ENCODE measurements around the gene WNT3A.

Gene WNT3A

GRCh38 chr1:228009828-228010775 is 3.3 kb downstream of the WNT3A start:
- no peak overlapping the region for H3K4me3 ChIP-seq (ENCODE audit: low read length, poor library complexity, severe bottlenecking)
- H4K20me1 ChIP-seq (ENCODE audit: insufficient read depth, low read length, poor library complexity, severe bottlenecking) = no peaks in the 10 kb centered on the region
- H3K79me2 ChIP-seq (ENCODE audit: insufficient read depth, low read length) = no peaks in the 10 kb centered on the region
- H3K4me2 ChIP-seq (ENCODE audit: low read depth, low read length, poor library complexity, severe bottlenecking) = no peak overlapping the region
- no peaks in the 10 kb centered on the region for H3K4me1 ChIP-seq (ENCODE audit: insufficient read depth, low read length, poor library complexity, severe bottlenecking)
- H3K27me3 ChIP-seq (ENCODE audit: insufficient read depth, low read length, poor library complexity, severe bottlenecking) = no peaks in the 10 kb centered on the region
- H3K9me2 ChIP-seq (replicated peaks; ENCODE audit: low read depth, low read length) = no peaks in the 10 kb centered on the region
- H3K9me3 ChIP-seq (ENCODE audit: insufficient read depth, low read depth, low read length) = no peaks in the 10 kb centered on the region
- no peak overlapping the region for H2AFZ ChIP-seq (ENCODE audit: low read length)
- H3F3A ChIP-seq (ENCODE audit: low read depth) = no peaks in the 10 kb centered on the region
- no peaks in the 10 kb centered on the region for H3K36me3 ChIP-seq (ENCODE audit: insufficient read depth, low read length)
- H3K9ac ChIP-seq (ENCODE audit: low read depth, low read length, poor library complexity, severe bottlenecking) = no peak overlapping the region
- TF ChIP-seq EZH2phosphoT487 (IDR thresholded peaks at IDR 0.05; ENCODE audit: borderline replicate concordance) (no peak), CTCF (conservative IDR thresholded peaks at IDR 0.05; ENCODE audit: low read length) (no peak)

- Histone ChIP-seq H4K20me1 (ENCODE audit: insufficient read depth, low read length, poor library complexity, severe bottlenecking) (no peaks in the 10 kb centered on the region), H2AFZ (ENCODE audit: low read length) (no peak overlapping the region), H3K9ac (ENCODE audit: low read depth, low read length, poor library complexity, severe bottlenecking) (no peak overlapping the region), H3K4me2 (ENCODE audit: low read depth, low read length, poor library complexity, severe bottlenecking) (no peak overlapping the region), H3K4me3 (ENCODE audit: low read length, poor library complexity, severe bottlenecking) (no peak overlapping the region), H3K4me1 (ENCODE audit: insufficient read depth, low read length, poor library complexity, severe bottlenecking) (no peaks in the 10 kb centered on the region), H3K27me3 (ENCODE audit: insufficient read depth, low read length, poor library complexity, severe bottlenecking) (no peaks in the 10 kb centered on the region), H3F3A (ENCODE audit: low read depth) (no peaks in the 10 kb centered on the region), H3K9me2 (replicated peaks; ENCODE audit: low read depth, low read length) (no peaks in the 10 kb centered on the region), H3K36me3 (ENCODE audit: insufficient read depth, low read length) (no peaks in the 10 kb centered on the region), H3K79me2 (ENCODE audit: insufficient read depth, low read length) (no peaks in the 10 kb centered on the region), H3K9me3 (ENCODE audit: insufficient read depth, low read depth, low read length) (peaks cover under 1% of the 10 kb centered on the region; the same call in 1 of the 2 replicates)
- TF ChIP-seq EZH2phosphoT487 (IDR thresholded peaks at IDR 0.05; ENCODE audit: borderline replicate concordance) (no peak), CTCF (conservative IDR thresholded peaks at IDR 0.05; ENCODE audit: low read length) (no peak)
Measured at GRCh38 chr1:228010921-228011320, 4.1 kb downstream of the WNT3A start.

- TF ChIP-seq EZH2phosphoT487 (IDR thresholded peaks at IDR 0.05; ENCODE audit: borderline replicate concordance) (no peak), CTCF (conservative IDR thresholded peaks at IDR 0.05; ENCODE audit: low read length) (no peak)
- Histone ChIP-seq H2AFZ (ENCODE audit: low read length) (no peak overlapping the region), H3K9me2 (replicated peaks; ENCODE audit: low read depth, low read length) (no peaks in the 10 kb centered on the region), H3K4me2 (ENCODE audit: low read depth, low read length, poor library complexity, severe bottlenecking) (no peak overlapping the region), H3K4me1 (ENCODE audit: insufficient read depth, low read length, poor library complexity, severe bottlenecking) (no peaks in the 10 kb centered on the region), H3K27me3 (ENCODE audit: insufficient read depth, low read length, poor library complexity, severe bottlenecking) (no peaks in the 10 kb centered on the region), H3K4me3 (ENCODE audit: low read length, poor library complexity, severe bottlenecking) (no peak overlapping the region), H3K9me3 (ENCODE audit: insufficient read depth, low read depth, low read length) (peaks cover 4% of the 10 kb centered on the region; the same call in 1 of the 2 replicates), H3K36me3 (ENCODE audit: insufficient read depth, low read length) (no peaks in the 10 kb centered on the region), H4K20me1 (ENCODE audit: insufficient read depth, low read length, poor library complexity, severe bottlenecking) (no peaks in the 10 kb centered on the region), H3K9ac (ENCODE audit: low read depth, low read length, poor library complexity, severe bottlenecking) (no peak overlapping the region), H3F3A (ENCODE audit: low read depth) (no peaks in the 10 kb centered on the region), H3K79me2 (ENCODE audit: insufficient read depth, low read length) (no peaks in the 10 kb centered on the region)
Measured at GRCh38 chr1:228011721-228012311, 5.0 kb downstream of the WNT3A start.

Data from Loucy (cell line).